ENCODE measurements around the gene CCDC63.

GRCh38 chr12:110816248-110816647 lies 30.5 kb upstream of the CCDC63 start:
- TF ChIP-seq CTCF (conservative IDR thresholded peaks at IDR 0.05; ENCODE audit: low read length) (no peak), EZH2phosphoT487 (IDR thresholded peaks at IDR 0.05; ENCODE audit: borderline replicate concordance, low read depth, low read length) (no peak)

Data from OCI-LY7 (cell line).